Glomerular endothelial cell (primary cell): ENCODE results near the gene BDKRB2. TPM values are rescaled to one million over a fixed set of nuclear protein-coding genes. Genes with fewer than 3 reads are reported as not detected.
"Not testable (repeated sequence)": the region's sequence is repeated elsewhere in the genome, so short reads cannot be mapped to it uniquely, and the experiment has no call there.

ENCODE experiments used
- DNase-seq: peaks from one replicate; pipeline ENCODE4 v3.0.0-alpha.2; 2011; ENCODE audit warnings: low read depth, low spot score; ENCODE audit errors: extremely low read depth
- total RNA-seq: library from RNA; depleted of rRNA; stranded (reverse); fragments of >200 nt; gene quantifications from 2 replicates; pipeline ENCODE4 v1.2.3, GENCODE V29; 2015

BDKRB2 gene
- total RNA-seq, 1 donor from 2014 or later, result 4.1 TPM

DNA sequence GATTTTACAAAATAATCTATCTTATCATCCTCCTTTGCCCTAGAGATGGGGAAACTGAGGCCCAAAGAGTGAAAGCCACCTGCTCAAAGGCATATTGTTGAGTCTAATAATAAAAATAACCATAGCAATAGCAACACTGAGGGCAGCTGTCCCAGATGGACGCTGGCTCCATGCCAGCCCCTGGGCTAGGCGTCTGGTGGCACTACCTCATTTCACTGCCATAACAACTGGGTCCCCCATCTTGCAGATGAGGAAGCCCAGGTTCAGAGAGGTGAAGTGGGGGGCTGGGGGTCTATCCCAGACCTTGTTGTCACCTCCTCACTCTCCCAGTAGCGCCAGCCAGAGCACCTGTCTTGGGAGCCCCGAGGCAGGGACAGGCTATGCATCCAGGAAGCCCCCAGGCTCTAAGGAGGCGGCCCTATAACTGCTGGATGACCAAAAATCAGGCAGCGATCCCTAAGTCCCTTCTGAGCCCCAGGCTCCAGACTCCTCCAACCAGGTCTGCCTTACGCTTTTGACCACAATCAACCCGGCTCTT lies 12.8 kb downstream of the BDKRB2 start:
- DNase-seq, result no peak

DNA sequence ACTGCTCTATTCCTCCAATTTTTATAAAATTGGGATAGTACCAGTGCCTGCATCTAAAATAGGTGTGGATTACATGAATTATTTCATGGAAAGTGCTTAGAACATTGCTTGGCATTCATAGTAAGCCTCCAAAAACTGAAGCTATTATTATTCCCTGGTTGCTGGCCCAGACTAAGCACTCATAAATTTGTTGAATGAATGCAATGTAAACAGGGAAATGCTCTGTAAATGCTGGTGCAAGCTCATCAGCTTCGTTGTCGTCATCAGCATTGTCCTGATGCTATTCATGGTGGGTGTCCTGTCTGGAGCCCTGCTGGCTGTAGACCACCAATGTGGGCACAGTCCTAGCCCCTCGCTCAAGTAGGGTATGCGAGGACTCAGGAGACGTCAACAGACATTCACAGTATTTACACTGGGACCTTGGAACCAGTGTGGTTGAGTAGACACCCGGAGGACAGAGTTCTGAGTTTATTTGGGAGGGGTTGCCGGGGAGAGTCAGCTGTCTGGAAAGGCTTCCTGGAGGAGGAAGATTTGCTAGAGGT lies 16.5 kb downstream of the BDKRB2 start:
- no peak for DNase-seq

DNA sequence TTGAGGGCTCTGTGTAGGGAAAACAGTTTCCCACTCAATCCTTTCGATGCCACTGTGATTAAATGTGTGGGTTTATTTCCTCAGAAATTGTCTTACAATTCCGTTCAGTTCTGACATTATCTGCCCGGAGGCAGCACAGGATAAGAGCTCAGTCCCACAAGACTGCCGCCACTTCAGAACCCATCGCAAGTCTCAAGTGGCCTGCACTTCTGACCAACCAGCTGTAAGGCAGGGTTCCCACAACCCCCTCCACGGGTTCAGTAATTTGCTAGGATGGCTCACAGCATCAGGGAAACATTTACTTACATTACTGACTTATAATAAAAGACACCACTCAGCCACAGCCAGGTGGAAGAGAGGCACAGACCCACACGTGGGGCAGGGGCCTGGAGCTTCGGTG lies 17.2 kb downstream of the BDKRB2 start:
- no peak for DNase-seq

DNA sequence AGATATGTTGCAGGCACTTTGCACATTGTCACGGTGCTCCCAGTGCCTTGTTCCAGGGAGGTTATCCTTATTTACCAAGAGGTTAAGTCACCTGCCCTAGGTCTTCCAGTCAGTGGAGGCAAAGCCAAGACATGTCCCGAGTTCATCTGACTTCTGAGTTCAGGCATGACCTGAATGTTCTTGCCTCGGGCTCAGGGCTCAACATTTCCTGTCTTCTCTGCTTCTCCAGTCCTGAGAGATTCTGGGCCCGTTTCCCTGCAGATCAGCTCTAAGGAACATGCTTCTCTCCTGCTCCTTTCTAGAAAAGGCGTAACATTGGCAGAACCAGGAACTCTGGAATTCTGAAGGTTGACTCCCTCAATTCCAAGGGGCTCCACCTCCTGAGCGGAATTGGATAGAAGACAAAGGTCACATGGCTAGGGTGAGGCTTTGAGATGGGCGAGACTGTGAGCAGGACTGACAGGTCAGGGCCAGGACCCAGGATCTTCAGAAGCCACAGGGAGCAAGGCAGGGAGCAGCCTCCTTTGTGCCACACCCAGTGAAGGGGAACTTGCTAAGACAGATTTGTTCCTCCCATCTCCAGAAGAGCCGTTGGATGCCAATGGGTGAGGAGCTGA lies 19.9 kb downstream of the BDKRB2 start:
- no peak for DNase-seq

DNA sequence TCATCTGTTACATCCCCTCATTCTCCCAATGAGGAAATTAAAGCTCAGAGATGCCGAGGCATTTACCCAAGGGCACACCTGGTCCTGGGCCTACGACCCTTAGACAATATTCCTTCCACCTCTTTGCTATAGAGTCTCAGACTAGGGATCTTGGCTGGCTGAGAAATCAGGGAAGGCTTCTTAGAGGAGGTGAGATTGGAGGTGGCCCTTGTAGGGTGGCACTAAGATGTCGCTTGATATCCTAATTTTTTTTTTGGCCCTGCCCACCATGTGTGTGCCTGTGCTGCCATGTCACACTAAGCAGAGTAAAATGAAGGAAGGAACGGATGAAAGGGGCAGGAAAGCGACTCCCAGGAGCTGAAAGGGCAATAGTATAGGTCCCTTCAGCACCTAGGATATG lies 20.6 kb downstream of the BDKRB2 start:
- no peak for DNase-seq

DNA sequence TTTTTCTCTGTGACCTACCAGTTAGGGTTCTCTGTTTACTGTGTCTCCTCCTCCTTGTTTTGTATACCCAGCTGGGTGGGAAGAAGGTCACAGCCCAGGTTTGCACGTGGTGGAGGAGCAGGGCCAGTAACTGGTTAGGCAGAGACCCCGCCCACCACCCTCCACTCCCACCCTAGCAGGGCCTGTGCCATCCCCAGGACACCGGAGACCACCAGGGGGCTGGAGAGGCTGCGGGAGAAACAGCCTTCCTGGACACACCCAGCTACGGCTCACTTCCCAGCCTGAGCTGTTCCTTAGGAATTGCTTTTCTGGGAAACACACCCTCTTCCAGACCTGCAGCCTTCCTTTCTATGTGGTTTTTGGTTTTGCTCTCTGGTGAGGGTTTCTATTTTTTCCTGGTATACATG lies 21.1 kb downstream of the BDKRB2 start:
- no peak for DNase-seq

DNA sequence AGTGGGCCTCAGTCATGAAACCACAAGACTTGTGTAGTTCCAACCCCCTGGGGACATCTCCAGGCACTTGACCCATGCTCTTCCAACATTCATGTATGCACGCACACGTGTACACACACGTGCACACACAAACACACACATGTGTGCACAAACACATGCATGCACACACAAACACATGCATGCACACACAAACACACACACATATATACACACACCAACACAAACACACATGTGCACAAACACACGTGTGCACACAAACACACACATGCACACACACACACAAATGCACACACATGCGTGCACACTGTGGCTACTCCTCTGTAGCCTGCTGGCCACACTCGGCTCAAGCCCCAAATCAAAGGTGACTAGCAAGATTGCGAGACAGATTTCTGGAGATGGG lies 22.8 kb downstream of the BDKRB2 start:
- no peak for DNase-seq

DNA sequence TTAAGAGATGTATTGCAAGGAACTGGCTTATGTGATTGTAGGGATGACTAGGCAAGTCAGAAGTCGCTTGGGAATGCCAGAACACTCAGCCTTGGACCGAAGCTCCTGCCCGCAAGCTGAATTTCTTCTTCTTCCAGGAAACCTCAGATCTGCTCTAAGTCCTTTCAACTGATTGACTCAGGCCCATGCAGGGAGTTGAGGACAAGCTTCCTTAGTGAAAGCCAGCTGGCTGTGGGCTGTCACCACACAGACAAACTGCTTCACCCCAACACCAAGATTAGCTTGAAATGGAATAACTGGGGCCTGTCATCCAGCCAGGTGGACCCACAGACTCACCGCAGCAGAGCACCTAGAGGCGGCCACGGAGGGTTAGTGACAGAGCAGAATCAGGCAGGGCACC lies 24.7 kb downstream of the BDKRB2 start:
- DNase-seq, result no peak

DNA sequence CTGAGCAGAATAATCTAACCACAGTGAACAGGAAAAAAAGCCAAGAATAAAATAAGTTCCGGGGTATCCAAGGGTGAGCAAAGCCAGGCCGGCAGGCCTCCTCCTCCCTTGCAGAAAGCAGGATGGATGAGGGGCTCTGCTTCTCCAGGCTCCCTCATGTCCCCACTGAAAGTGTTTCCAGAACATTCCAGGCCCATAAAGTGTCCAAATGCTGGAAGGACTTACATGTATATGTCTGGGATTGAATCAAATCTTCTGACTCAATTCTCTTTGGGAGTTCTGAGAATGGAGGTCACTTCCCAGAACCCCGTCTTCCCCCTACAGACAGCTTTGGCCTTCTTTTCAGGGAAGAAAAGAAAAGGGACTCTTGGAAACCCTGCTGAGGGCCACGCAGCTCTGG lies 26.4 kb downstream of the BDKRB2 start:
- no peak for DNase-seq

DNA sequence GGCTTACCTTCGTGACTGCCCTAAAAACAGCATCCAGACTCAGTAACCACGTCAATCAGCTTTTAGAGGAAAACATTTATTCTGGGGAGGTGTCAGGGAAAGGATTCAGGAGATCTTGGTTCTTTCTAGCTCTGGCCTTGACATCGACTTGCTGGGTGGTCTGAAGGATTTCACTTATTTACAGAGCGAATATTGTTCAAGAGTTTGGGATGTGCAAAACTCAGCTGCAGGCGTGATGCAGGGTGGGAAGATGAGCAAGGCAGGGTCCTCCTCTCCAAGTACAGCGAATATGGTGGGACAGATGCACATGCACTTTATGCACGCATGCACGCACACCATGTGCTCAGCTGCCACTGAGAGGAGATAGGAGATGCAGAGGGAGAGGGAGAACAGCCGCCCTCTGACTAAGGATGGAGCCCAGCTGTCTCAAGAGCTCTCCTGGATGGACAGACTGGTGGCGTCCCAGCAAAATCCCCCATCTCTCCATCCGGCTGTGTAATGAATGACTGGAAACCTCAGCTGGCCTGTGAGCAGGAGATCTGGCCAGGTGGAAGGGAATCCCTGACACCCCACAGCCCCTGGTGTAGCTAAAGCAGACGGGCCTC lies 27.0 kb downstream of the BDKRB2 start:
- no peak for DNase-seq

DNA sequence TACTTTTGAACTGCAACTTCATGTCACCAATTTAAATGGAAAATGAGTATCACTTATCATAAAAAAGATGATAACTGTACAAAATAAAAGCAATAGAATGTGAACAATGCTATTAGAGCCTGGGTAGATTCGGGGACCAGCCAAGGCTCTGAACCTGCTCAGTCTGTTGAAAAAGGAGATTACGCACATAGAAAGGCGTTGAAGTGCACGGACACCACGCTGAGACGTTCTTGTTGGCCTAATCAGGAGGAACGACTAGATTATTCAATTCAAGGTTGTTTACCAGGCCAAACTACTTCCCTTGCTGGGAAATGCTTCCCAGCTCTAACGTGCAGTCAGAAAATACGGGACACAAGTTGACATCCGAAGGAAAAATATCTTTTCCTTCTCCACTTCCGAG lies 27.9 kb downstream of the BDKRB2 start:
- no peak for DNase-seq

DNA sequence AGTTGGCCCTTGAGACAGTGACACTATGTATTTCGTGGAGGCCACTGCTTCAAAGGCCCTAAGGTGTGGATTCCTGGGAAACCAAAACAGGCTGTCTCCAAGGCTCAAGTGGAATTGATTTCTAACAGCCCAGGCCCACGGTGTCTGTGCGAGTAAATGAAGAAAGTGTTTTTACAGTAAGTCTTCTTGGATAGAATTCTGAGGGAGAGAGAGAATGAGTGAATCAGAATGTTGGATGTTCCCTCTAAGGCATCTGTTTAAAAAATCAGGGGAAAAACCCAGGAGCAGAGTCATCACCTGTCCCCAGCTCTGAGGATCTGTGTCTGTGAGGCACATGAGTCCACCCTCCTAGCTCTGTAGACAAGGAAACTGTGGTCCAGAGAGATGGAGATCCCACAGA lies 29.0 kb downstream of the BDKRB2 start:
- DNase-seq, result no peak

DNA sequence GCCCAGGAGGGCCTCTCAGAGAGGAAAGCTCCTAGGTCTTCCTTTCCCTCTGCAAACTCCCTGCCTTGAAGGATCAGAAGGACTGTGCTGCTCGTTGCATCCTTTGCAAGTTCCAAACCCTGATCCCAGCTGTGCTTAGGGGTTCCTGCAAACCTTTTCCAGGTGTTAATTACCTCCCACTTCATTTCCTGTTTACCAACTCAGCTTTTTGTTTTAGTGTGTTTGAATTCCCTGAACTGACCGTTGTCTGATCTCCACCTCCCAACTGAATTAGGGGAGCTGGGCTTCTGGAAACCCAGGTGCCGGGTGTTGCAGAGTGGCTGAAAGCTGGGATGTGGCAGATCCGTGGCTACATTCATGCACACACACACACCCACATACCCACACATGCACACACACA lies 30.8 kb downstream of the BDKRB2 start:
- DNase-seq, result no peak

DNA sequence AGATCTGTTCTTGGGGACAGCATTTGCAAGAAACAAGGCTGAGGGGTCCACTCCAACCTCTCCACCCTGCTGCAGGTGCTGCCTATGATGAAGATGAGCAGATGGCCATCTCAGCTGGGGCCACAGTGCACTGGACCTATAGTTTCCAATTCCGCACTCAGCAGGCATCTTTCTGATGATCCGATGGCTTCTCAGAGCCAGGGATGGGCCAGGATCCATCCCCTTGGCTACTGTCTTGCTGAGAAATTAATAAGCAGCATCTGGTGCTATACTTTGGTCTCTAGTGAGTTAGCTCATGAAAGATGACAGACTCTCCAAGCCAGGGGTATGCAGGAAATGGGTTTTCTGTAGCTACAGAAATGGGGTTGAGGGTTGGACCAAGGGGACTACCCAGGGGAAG lies 33.0 kb downstream of the BDKRB2 start:
- DNase-seq, result no peak

DNA sequence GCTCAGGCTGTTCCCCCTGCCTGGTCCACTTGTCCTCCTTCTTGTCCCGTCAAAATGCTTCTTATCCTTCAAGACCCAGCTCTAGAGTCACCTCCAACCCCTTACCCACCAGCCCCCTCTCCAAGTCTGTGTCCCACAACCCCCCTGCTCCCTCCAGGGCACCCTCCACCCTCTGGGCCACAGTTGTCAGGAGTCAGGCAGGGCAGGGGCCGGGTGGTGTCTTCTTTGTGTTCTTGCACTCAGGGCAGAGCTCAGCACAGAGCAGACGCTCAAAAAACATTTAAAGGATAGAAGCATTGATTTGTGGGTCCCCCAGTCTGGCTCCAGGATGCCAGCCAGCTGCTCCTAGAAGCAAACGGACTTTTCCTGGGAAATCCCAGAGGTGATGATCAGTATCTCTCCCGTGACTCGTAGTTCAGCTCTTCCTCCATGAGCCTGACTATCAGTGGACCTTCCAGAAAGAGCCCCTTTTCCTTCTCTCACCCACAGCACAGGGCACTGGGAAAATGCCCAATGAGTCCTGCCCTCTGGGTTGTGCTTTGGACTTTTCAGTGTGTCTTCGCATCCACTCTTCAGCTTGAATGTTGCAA lies 34.1 kb downstream of the BDKRB2 start:
- no peak for DNase-seq

DNA sequence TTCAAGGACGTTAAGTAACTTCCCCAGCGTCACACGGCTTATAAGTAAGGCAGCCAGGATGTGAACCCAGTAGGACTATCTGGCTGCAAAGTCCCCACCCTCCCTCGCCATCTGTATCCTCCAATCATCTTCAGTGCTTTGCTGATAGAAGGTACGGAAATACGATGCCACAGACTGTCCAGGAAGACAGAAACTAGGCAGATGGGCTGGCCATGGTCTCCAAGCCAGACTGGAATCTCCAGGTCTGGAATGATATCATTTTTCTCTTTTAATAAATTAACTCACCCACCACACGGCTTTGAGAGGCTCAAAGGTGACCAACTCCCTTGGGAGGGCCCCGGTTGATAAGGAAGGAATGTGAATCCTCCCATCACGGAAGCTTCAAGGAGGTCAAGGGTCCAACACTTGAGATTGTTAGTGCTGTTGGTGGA lies 35.1 kb downstream of the BDKRB2 start:
- no peak for DNase-seq

DNA sequence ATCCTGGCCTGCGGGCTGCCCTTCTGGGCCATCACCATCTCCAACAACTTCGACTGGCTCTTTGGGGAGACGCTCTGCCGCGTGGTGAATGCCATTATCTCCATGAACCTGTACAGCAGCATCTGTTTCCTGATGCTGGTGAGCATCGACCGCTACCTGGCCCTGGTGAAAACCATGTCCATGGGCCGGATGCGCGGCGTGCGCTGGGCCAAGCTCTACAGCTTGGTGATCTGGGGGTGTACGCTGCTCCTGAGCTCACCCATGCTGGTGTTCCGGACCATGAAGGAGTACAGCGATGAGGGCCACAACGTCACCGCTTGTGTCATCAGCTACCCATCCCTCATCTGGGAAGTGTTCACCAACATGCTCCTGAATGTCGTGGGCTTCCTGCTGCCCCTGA lies 36.0 kb downstream of the BDKRB2 start:
- DNase-seq, result no peak

DNA sequence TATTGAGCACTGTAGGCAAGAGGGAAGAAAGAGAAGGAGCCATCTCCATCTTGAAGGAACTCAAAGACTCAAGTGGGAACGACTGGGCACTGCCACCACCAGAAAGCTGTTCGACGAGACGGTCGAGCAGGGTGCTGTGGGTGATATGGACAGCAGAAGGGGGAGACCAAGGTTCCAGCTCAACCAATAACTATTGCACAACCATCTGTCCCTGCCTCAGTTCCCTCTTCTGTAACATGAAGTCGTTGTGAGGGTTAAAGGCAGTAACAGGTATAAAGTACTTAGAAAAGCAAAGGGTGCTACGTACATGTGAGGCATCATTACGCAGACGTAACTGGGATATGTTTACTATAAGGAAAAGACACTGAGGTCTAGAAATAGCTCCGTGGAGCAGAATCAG lies 37.5 kb downstream of the BDKRB2 start:
- no peak for DNase-seq

DNA sequence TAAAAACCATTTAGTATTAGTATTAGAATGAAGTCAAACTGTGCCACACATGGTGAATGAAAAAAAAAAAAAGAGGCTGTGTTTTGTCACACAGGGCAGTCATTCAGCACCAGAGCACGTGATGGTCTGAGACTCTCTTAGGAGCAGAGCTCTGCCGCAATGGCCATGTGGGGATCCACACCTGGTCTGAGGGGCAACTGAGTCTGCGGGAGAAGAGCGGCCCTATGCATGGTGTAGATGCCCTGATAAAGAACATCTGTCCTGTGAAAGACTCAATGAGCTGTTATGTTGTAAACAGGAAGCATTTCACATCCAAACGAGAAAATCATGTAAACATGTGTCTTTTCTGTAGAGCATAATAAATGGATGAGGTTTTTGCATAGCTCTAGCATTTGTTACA lies 39.1 kb downstream of the BDKRB2 start:
- no peak for DNase-seq

DNA sequence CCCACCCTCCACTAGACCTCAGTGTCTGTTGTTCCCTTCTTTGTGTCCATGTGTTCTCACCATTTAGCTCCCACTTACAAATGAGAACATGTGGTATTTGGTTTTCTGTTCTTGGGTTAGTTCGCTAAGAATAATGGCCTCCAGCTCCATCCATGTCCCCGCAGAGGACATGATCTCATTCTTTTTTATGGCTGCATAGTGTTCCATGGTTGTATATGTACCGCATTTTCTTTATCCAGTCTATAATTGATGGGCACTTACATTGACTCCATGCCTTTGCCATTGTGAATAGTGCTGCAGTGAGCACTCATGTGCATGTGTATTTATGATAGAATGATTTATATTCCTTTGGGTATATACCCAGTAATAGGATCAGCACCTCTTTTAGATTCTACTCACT lies 40.4 kb downstream of the BDKRB2 start:
- not testable (repeated sequence) for DNase-seq

DNA sequence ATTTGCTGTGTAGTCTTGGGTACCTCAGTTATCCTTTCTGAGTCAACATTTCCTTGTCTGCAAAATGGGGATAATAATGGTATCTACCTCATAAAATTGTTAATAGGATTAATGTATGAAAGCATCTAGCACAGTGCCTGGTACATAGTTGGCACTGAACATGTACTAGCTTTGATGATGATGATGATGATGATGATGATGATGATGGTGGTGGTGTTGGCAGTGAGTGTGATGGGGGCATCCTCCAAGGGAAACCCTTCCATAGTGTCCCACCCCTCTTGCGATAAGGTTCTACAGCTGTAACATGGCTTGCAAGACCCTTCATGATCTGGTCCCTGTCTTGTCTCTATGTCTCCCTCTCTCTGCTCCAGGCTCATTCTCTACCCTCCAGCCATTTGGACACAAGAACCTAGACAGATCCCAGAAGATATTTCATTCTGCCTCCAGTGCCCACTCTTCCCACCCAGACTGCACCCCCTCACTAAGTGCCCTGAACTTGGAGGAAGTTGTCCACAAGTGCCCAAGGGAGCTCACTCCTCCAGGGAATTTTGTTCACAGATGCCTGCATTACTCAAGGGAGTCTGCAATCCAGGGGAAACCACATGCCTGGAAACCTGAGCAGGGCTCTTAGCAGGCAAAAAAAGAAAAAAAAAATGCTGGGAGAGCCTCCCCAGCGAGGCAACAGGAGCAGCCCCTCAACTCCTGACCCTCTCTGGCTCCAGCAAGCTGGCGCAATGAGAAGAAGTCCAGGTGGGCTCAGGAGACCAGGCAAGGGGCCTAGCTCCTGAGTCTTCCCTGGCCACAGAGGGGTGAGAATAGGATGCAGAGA lies 41.3 kb downstream of the BDKRB2 start:
- DNase-seq, result no peak
